ENCODE results near the gene ZCCHC3.
"Not testable (repeated sequence)": the region's sequence is repeated elsewhere in the genome, so short reads cannot be mapped to it uniquely, and the experiment has no call there.

ZCCHC3 gene

GRCh38 chr20:297098-297924 lies at the start of gene ZCCHC3:
TSS of gene ZCCHC3 (plus strand) at chr20:297570. CDS start at chr20:297587, 17 bp downstream.
- peak in 48 of 56 donors; percentile 35 to 86 (median 67) for DNase-seq

- DNase-seq = no peak
These were observed 46.0 kb upstream of the ZCCHC3 start for GRCh38 chr20:251354-251753.

- DNase-seq = no peak
These were observed 44.6 kb upstream of the ZCCHC3 start for GRCh38 chr20:252801-253200.

GRCh38 chr20:253447-253846 lies 43.9 kb upstream of the ZCCHC3 start:
- DNase-seq = not testable (repeated sequence)

GRCh38 chr20:257419-257818 lies 40.0 kb upstream of the ZCCHC3 start, which contains the start of gene DEFB132:
TSS of gene DEFB132 (plus strand) at chr20:257724. CDS start at chr20:257779, 55 bp downstream.
- DNase-seq = no peak

- no peak for DNase-seq
These were observed 39.0 kb upstream of the ZCCHC3 start for GRCh38 chr20:258269-258858.

GRCh38 chr20:258963-259362 lies 38.4 kb upstream of the ZCCHC3 start:
- DNase-seq = peak in 1 of 56 donors; percentile 10

- DNase-seq = no peak
These were observed 37.4 kb upstream of the ZCCHC3 start for GRCh38 chr20:259981-260380.

GRCh38 chr20:263701-264100 lies 33.7 kb upstream of the ZCCHC3 start:
- no peak for DNase-seq

- DNase-seq = peak in 55 of 56 donors; percentile 23 to 87 (median 61)
These were observed 30.5 kb upstream of the ZCCHC3 start for GRCh38 chr20:266596-267562.

- DNase-seq = no peak
These were observed 26.9 kb upstream of the ZCCHC3 start for GRCh38 chr20:270517-270916.

- DNase-seq = no peak
These were observed 26.3 kb upstream of the ZCCHC3 start for GRCh38 chr20:271069-271468.

- DNase-seq = no peak
These were observed 25.8 kb upstream of the ZCCHC3 start for GRCh38 chr20:271528-271927.

GRCh38 chr20:272718-273117 lies 24.7 kb upstream of the ZCCHC3 start:
- no peak for DNase-seq

GRCh38 chr20:273884-274283 lies 23.5 kb upstream of the ZCCHC3 start:
- DNase-seq = no peak

GRCh38 chr20:275791-276190 lies 21.6 kb upstream of the ZCCHC3 start:
- DNase-seq = no peak

GRCh38 chr20:276620-277495 lies 20.5 kb upstream of the ZCCHC3 start:
- DNase-seq = no peak

GRCh38 chr20:277496-277781 lies 19.9 kb upstream of the ZCCHC3 start:
- no peak for DNase-seq

- no peak for DNase-seq
These were observed 19.2 kb upstream of the ZCCHC3 start for GRCh38 chr20:278181-278580.
